Measurements from ENCODE around the gene PPP1R3C. TPM values are rescaled to one million over a fixed set of nuclear protein-coding genes. Genes with fewer than 3 reads are reported as not detected.
A peak's percentile ranks its signal among the peaks of the same experiment; 100 is the strongest.

PPP1R3C gene
- total and polyA plus RNA-seq, 12 donors = 7.8 to 52.9 (median 14.6) TPM

- Histone ChIP-seq H3K4me3 (no peak overlapping the region), H3K9me3 (replicated peaks in 1 of 3) (no peaks in the 10 kb centered on the region), H3K27me3 (no peaks in the 10 kb centered on the region), H3K36me3 (replicated peaks in 1 of 2) (no peaks in the 10 kb centered on the region), H3K27ac (peak overlapping the region in 1 of 5 donors; percentile 1), H3K4me1 (replicated peaks in 1 of 2) (peaks cover 23 to 35% of the 10 kb centered on the region in 2 donors)
- DNase-seq = no peak
- intact Hi-C loops (cut with DNase I) = no loop called here
- no peak for TF ChIP-seq CTCF (IDR thresholded peaks at IDR 0.05)
- no peak for TF ChIP-seq POLR2A (IDR thresholded peaks at IDR 0.05)
- 70 to 94% (median 92%) methylated on average over 4 of the region's 4 CpGs for WGBS, 4 donors
Measured at GRCh38 chr10:91602868-91603568, 29.9 kb downstream of the PPP1R3C start.

GRCh38 chr10:91602449-91602848 lies 30.4 kb downstream of the PPP1R3C start:
- Histone ChIP-seq H3K4me1 (replicated peaks in 1 of 2) (peaks cover 17 to 30% of the 10 kb centered on the region in 2 donors), H3K36me3 (replicated peaks in 1 of 2) (no peaks in the 10 kb centered on the region), H3K4me3 (no peak overlapping the region), H3K9me3 (replicated peaks in 1 of 3) (no peaks in the 10 kb centered on the region), H3K27me3 (no peaks in the 10 kb centered on the region), H3K27ac (peak overlapping the region in 1 of 5 donors; percentile 1)
- no peak for TF ChIP-seq CTCF (IDR thresholded peaks at IDR 0.05)
- TF ChIP-seq POLR2A (IDR thresholded peaks at IDR 0.05) = no peak
- 95 to 98% (median 97%) methylated on average over 3 of the region's 3 CpGs for WGBS, 4 donors
- intact Hi-C loops (cut with DNase I) = no loop called here
- no peak for DNase-seq

- WGBS, 4 donors = 76 to 88% (median 85%) methylated on average over 4 of the region's 4 CpGs
- Histone ChIP-seq H3K9me3 (replicated peaks in 1 of 3) (no peaks in the 10 kb centered on the region), H3K4me1 (replicated peaks in 1 of 2) (peaks cover 16 to 34% of the 10 kb centered on the region in 2 donors)
Measured at GRCh38 chr10:91601212-91601611, 31.7 kb downstream of the PPP1R3C start.

More at GRCh38 chr10:91601212-91601611, 31.7 kb downstream of the PPP1R3C start:
- Histone ChIP-seq H3K36me3 (replicated peaks in 1 of 2) (no peaks in the 10 kb centered on the region), H3K27me3 (no peaks in the 10 kb centered on the region), H3K4me3 (no peak overlapping the region), H3K27ac (no peak overlapping the region)
- TF ChIP-seq POLR2A (IDR thresholded peaks at IDR 0.05) = no peak
- TF ChIP-seq CTCF (IDR thresholded peaks at IDR 0.05) = no peak
- no peak for DNase-seq
- intact Hi-C loops (cut with DNase I) = no loop called here

Measured in adrenal gland (tissue), 12 donors.